Brain microvascular endothelial cell (primary cell): Measurements from ENCODE around the gene TAF1.
"Not testable (repeated sequence)": the region's sequence is repeated elsewhere in the genome, so short reads cannot be mapped to it uniquely, and the experiment has no call there.

ENCODE experiments used
- DNase-seq: peaks from one replicate; pipeline ENCODE4 v3.0.0-alpha.2; 2020
- H3K27ac ChIP-seq: fragments of 250-450 bp; sonication (Bioruptor Pico); 2 replicates; pipeline ENCODE4 v1.5.1; 2020; ENCODE audit warnings: mild to moderate bottlenecking, moderate library complexity
- H3K27me3 ChIP-seq: fragments of 250-450 bp; sonication (Bioruptor Pico); replicated peaks from 2 replicates; pipeline ENCODE4 v1.5.1; 2020; ENCODE audit warnings: mild to moderate bottlenecking
- H3K36me3 ChIP-seq: fragments of 250-450 bp; sonication (Bioruptor Pico); replicated peaks from 2 replicates; pipeline ENCODE4 v1.5.1; 2020; ENCODE audit warnings: mild to moderate bottlenecking
- H3K4me3 ChIP-seq: 2 replicates; pipeline ENCODE4 v1.5.1; 2011; ENCODE audit warnings: low read depth, mild to moderate bottlenecking, control low read depth, low read length, moderate library complexity
- in situ Hi-C: cut with HindIII; loops from 2 replicates; pipeline ENCODE4 v1.10.0; 2017; ENCODE audit warnings: low sequenced_read_pairs, low pct_ligation_motif_present
- TF ChIP-seq, protein P1 (sequence below): IDR thresholded peaks from 2 replicates; pipeline ENCODE4 v1.5.1; 2011; ENCODE audit warnings: low read depth, mild to moderate bottlenecking, moderate library complexity, low read length, control low read depth, inconsistent platforms; ENCODE audit errors: missing control alignments

TAF1 gene, protein sequence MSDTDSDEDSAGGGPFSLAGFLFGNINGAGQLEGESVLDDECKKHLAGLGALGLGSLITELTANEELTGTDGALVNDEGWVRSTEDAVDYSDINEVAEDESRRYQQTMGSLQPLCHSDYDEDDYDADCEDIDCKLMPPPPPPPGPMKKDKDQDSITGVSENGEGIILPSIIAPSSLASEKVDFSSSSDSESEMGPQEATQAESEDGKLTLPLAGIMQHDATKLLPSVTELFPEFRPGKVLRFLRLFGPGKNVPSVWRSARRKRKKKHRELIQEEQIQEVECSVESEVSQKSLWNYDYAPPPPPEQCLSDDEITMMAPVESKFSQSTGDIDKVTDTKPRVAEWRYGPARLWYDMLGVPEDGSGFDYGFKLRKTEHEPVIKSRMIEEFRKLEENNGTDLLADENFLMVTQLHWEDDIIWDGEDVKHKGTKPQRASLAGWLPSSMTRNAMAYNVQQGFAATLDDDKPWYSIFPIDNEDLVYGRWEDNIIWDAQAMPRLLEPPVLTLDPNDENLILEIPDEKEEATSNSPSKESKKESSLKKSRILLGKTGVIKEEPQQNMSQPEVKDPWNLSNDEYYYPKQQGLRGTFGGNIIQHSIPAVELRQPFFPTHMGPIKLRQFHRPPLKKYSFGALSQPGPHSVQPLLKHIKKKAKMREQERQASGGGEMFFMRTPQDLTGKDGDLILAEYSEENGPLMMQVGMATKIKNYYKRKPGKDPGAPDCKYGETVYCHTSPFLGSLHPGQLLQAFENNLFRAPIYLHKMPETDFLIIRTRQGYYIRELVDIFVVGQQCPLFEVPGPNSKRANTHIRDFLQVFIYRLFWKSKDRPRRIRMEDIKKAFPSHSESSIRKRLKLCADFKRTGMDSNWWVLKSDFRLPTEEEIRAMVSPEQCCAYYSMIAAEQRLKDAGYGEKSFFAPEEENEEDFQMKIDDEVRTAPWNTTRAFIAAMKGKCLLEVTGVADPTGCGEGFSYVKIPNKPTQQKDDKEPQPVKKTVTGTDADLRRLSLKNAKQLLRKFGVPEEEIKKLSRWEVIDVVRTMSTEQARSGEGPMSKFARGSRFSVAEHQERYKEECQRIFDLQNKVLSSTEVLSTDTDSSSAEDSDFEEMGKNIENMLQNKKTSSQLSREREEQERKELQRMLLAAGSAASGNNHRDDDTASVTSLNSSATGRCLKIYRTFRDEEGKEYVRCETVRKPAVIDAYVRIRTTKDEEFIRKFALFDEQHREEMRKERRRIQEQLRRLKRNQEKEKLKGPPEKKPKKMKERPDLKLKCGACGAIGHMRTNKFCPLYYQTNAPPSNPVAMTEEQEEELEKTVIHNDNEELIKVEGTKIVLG (N-terminal part only)

DNA sequence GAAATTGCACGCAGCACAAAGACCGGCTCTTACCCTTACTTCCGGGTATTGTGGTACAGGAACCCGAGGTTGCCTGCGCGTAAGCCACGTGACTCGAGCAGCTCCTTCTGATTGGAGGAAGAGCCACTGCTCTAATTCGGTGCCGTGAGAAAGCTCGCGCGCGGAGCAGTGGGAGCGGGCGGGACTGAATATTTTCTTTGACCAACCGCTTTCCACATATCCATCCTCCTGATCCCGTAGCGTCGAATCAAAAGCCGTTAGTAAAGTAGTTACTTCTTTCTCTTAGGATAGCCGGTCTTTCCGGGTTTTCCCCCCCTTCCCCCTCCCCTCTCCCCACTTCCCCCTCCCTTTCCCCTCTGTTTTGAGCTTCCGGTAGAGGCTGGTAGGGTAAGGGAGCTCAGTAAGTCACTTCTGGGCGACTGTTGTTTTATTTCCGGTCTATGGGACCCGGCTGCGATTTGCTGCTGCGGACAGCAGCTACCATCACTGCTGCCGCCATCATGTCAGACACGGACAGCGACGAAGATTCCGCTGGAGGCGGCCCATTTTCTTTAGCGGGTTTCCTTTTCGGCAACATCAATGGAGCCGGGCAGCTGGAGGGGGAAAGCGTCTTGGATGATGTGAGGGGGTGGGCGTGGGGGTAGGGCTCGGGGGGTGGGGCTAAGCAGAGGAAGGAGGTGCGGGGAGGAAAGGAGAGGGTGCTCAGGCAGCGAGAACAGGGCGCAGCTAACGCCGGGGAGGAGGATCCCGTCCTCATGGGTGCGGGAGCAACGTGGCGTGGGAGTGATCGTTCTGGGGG, at the start of gene TAF1:
TSS of gene TAF1 (plus strand) at position 483 of the 799 bp plus-strand sequence. CDS start at position 501, 18 bp downstream.
- H3K4me3 ChIP-seq = peak within 1 kb of the TSS; percentile 84
- TF ChIP-seq, protein P1, sequence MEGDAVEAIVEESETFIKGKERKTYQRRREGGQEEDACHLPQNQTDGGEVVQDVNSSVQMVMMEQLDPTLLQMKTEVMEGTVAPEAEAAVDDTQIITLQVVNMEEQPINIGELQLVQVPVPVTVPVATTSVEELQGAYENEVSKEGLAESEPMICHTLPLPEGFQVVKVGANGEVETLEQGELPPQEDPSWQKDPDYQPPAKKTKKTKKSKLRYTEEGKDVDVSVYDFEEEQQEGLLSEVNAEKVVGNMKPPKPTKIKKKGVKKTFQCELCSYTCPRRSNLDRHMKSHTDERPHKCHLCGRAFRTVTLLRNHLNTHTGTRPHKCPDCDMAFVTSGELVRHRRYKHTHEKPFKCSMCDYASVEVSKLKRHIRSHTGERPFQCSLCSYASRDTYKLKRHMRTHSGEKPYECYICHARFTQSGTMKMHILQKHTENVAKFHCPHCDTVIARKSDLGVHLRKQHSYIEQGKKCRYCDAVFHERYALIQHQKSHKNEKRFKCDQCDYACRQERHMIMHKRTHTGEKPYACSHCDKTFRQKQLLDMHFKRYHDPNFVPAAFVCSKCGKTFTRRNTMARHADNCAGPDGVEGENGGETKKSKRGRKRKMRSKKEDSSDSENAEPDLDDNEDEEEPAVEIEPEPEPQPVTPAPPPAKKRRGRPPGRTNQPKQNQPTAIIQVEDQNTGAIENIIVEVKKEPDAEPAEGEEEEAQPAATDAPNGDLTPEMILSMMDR = no peak
- in situ Hi-C loops = no loop called here

DNA sequence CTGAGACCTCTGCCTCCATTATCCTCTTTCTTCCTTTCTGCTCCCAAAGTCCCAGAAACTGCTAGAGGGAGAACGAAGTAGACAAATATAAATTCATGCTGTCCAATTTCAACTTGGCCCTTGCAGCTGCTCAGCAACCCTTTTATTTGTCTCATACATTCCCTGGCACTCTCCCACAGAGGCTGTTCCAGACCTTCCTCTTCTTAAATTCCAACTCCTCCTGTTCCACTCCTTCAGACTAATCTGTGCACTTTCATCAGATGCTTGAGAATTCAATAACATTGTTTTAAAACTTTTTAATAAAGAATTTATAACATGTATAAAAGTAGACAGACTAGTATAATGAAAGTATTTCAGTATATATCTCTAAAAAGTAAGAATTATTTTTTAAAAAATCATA, 49.2 kb upstream of the TAF1 start:
- H3K4me3 ChIP-seq, H3K27ac ChIP-seq, H3K27me3 ChIP-seq, H3K36me3 ChIP-seq, in situ Hi-C loops, DNase-seq: not testable (repeated sequence)

More for the DNA sequence above, at the start of gene TAF1:
- H3K36me3 ChIP-seq = no peaks in the 10 kb centered on the region
- peak within 1 kb of the TSS; percentile 80 for H3K27ac ChIP-seq
- H3K27me3 ChIP-seq = no peaks in the 10 kb centered on the region
- DNase-seq = peak; percentile 97

DNA sequence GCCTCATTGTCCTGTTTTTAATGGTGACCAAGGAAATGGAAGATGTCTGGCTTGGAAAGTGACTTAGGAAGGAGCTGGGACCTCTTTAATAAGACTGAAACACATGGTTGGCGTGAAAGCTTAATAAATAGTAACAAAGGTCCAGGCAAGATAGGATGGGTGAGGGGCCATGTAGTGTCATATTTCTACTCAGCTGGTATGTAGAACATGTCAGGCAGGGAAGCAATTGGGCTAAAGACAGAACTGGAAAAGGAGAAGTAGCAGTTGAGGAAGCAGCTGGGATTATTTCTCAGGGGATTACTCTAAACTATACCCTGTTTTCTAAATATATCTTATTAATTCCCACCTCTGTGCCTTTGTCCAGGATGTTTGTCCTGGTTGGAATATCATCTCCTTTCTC, 46.0 kb upstream of the TAF1 start:
- TF ChIP-seq, protein P1 = no peak
- H3K36me3 ChIP-seq = no peaks in the 10 kb centered on the region
- in situ Hi-C loops = no loop called here
- H3K4me3 ChIP-seq = no peak overlapping the region
- no peak overlapping the region for H3K27ac ChIP-seq
- no peak for DNase-seq
- no peaks in the 10 kb centered on the region for H3K27me3 ChIP-seq

DNA sequence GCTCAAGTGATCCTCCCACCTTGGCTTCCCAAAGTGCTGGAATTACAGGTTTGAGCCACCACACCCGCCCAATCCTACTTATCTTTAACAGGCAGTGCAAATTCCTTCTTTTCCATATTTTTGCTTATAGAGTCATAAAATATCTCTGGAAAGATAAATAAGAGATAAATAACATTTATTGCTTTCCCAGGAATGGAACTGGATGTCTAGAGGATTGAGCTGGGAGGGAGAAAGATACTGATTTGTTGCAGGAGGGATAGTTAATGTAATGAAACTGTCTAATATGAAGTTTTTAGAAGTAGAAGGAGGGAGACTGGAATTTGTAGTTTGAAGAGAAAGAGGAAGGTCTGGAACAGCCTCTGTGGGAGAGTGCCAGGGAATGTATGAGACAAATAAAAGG, 44.4 kb upstream of the TAF1 start:
- Histone ChIP-seq H3K36me3 (no peaks in the 10 kb centered on the region), H3K4me3 (no peak overlapping the region), H3K27me3 (no peaks in the 10 kb centered on the region), H3K27ac (no peak overlapping the region)
- no peak for DNase-seq
- in situ Hi-C loops = no loop called here
- TF ChIP-seq, protein P1 = no peak

DNA sequence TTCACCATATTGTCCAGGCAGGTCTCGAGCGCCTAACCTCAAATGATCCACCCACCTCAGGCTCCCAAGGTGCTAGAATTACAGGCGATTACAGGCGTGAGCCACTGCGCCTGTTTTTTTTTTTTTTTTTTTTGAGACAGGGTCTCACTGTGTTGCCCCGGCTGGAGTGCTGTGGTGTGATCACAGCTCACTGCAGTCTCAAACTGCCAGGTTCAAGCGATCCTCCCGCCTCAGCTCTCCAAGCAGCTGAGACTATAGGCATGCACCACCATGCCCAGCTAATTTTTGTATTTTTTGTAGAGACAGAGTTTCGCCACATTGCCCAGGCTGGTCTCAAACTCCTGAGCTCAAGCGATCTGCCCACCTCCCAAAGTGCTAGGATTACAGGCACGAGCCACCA, 41.7 kb upstream of the TAF1 start:
- in situ Hi-C loops, H3K36me3 ChIP-seq, H3K4me3 ChIP-seq, H3K27me3 ChIP-seq, DNase-seq, H3K27ac ChIP-seq: not testable (repeated sequence)

DNA sequence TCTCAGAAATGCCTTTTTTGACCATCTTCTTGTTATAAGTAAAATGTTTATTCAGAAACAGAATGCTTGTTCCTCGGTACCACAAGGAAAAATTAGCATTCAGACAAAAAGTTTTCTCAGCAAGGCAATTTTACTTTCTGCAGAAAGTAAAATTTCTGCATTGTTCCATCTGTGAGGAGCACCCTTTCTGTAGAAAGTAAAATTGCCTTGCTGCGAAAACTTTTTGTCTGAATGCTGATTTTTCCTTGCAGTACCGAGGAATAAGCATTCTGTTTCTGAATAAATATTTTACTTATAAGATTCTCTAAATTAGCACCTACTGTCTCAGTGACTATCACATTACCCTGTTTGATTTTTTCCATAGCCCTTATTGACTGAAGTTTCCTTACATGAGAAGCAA, 39.8 kb upstream of the TAF1 start:
- Histone ChIP-seq H3K4me3 (no peak overlapping the region), H3K27me3 (no peaks in the 10 kb centered on the region), H3K36me3 (no peaks in the 10 kb centered on the region), H3K27ac (no peak overlapping the region)
- no peak for DNase-seq
- TF ChIP-seq, protein P1 = no peak
- in situ Hi-C loops = no loop called here

DNA sequence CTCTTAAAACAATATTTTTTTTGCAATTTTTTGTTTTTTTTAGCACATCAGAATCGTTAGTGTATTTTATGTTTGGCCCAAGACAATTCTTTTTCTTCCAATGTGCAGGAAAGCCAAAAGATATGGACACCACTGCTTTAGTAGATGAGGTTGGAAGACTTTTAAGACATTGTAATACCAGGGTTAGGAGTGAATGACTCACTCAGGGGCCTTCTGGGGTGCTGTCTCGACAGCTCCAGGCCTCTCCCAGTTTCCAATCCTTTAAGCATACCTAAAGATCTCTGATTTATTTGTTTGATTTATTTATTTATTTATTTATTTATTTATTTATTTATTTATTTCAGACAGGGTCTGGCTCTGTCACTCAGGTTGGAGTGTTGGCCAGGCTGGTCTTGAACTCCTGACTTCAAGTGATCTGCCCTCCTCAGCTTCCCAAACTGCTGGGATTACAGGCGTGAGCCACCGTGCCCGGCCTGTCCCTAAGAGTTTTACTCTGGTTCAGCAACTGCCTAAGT, 16.9 kb upstream of the TAF1 start:
- DNase-seq, in situ Hi-C loops, H3K27me3 ChIP-seq, H3K27ac ChIP-seq, H3K4me3 ChIP-seq, H3K36me3 ChIP-seq: not testable (repeated sequence)

DNA sequence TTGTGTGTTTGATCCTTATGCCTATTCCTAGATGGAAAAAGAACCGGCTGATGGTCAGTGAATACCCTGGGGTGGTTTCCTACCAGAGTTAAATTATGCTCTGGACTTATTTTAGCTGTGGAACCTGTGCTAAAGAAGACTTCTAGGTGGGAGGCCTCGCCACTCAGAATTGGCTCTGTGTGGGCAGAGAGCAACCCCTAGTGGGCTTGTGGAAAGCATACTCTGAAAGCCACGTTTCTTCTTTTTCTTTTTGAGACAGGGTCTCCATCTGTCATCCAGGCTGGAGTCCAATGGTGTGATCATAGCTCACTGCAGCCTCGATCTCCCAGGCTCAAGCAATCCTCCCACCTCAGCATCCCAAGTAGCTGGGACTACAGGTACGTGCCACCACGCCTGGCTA, 16.3 kb upstream of the TAF1 start:
- H3K36me3 ChIP-seq, H3K27ac ChIP-seq, H3K4me3 ChIP-seq, H3K27me3 ChIP-seq, in situ Hi-C loops, DNase-seq: not testable (repeated sequence)
